SK-N-SH treated with all-trans-retinoic acid at 6 μM for 48 hours (cell line): ENCODE data around the gene NSL1.
"Not testable (repeated sequence)": the region's sequence is repeated elsewhere in the genome, so short reads cannot be mapped to it uniquely, and the experiment has no call there.

Source experiments
- ATAC-seq: fragments of 200-7000 bp; cut with Tn5 transposase; 3 replicates; pipeline ENCODE4 v1.9.1; 2020; ENCODE audit warnings: mild to moderate bottlenecking, moderate library complexity
- ARNTL ChIP-seq: fragments of 450-650 bp; formaldehyde crosslinking; IDR thresholded peaks from 2 replicates; pipeline ENCODE4 v1.5.0; 2020; ENCODE audit warnings: low read depth, mild to moderate bottlenecking, moderate library complexity, borderline replicate concordance
- BACH2 ChIP-seq: fragments of 250-450 bp; sonication (Bioruptor Pico); IDR thresholded peaks from 2 replicates; pipeline ENCODE4 v1.9.0; 2021; ENCODE audit warnings: mild to moderate bottlenecking, borderline replicate concordance
- CSDC2 ChIP-seq: fragments of 250-450 bp; sonication (Bioruptor Pico); IDR thresholded peaks from 2 replicates; pipeline ENCODE4 v1.5.0; 2020; ENCODE audit warnings: mild to moderate bottlenecking, moderate library complexity
- ESRRG ChIP-seq: fragments of 250-450 bp; sonication (Bioruptor Pico); IDR thresholded peaks from 2 replicates; pipeline ENCODE4 v1.6.1; 2021; ENCODE audit warnings: mild to moderate bottlenecking
- GLIS3 ChIP-seq: fragments of 250-450 bp; sonication (Bioruptor Pico); IDR thresholded peaks from 2 replicates; pipeline ENCODE4 v1.5.0; 2020; ENCODE audit warnings: mild to moderate bottlenecking, moderate library complexity
- ISL1 ChIP-seq: fragments of 250-450 bp; sonication (Bioruptor Pico); IDR thresholded peaks from 2 replicates; pipeline ENCODE4 v2.1.2; 2022; ENCODE audit warnings: mild to moderate bottlenecking, moderate library complexity
- OSR1 ChIP-seq: fragments of 250-450 bp; sonication (Bioruptor Pico); IDR thresholded peaks from 2 replicates; pipeline ENCODE4 v1.8.0; 2022; ENCODE audit warnings: moderate library complexity, mild to moderate bottlenecking, inconsistent platforms
- PPARA ChIP-seq: fragments of 250-450 bp; sonication (Bioruptor Pico); IDR thresholded peaks from 2 replicates; pipeline ENCODE4 v1.5.0; 2020; ENCODE audit warnings: mild to moderate bottlenecking, borderline replicate concordance
- RARB ChIP-seq: fragments of 250-450 bp; sonication (Bioruptor Pico); IDR thresholded peaks from 2 replicates; pipeline ENCODE4 v1.8.0; 2021; ENCODE audit warnings: mild to moderate bottlenecking, moderate library complexity
- SNAI2 ChIP-seq: fragments of 250-450 bp; sonication (Bioruptor Pico); IDR thresholded peaks from 2 replicates; pipeline ENCODE4 v1.5.0; 2020; ENCODE audit warnings: mild to moderate bottlenecking, moderate library complexity
- TCF4 ChIP-seq: fragments of 250-450 bp; sonication (Bioruptor Pico); IDR thresholded peaks from 2 replicates; pipeline ENCODE4 v1.8.0; 2021; ENCODE audit warnings: mild to moderate bottlenecking, moderate library complexity, borderline replicate concordance
- TOX ChIP-seq: fragments of 250-450 bp; sonication (Bioruptor Pico); IDR thresholded peaks from 2 replicates; pipeline ENCODE4 v1.8.0; 2021; ENCODE audit warnings: mild to moderate bottlenecking, moderate library complexity, borderline replicate concordance
- ZC3H10 ChIP-seq: fragments of 250-450 bp; sonication (Bioruptor Pico); IDR thresholded peaks from 2 replicates; pipeline ENCODE4 v1.5.1; 2021; ENCODE audit warnings: mild to moderate bottlenecking, moderate library complexity
- ZFP3 ChIP-seq: fragments of 250-450 bp; sonication (Bioruptor Pico); IDR thresholded peaks from 2 replicates; pipeline ENCODE4 v1.5.0; 2020; ENCODE audit warnings: mild to moderate bottlenecking, moderate library complexity
- ZFP30 ChIP-seq: fragments of 450-650 bp; formaldehyde crosslinking; IDR thresholded peaks from 2 replicates; pipeline ENCODE4 v1.5.0; 2022; ENCODE audit warnings: mild to moderate bottlenecking, moderate library complexity
- ZNF565 ChIP-seq: fragments of 450-650 bp; formaldehyde crosslinking; conservative IDR thresholded peaks from 2 replicates; pipeline ENCODE4 v1.5.0; 2020; ENCODE audit warnings: low read depth, mild to moderate bottlenecking, moderate library complexity
- ZNF70 ChIP-seq: fragments of 450-650 bp; formaldehyde crosslinking; IDR thresholded peaks from 2 replicates; pipeline ENCODE4 v1.5.0; 2020; ENCODE audit warnings: mild to moderate bottlenecking, moderate library complexity
- ZNF8 ChIP-seq: fragments of 450-650 bp; formaldehyde crosslinking; IDR thresholded peaks from 2 replicates; pipeline ENCODE4 v1.5.0; 2020; ENCODE audit warnings: mild to moderate bottlenecking, moderate library complexity
- TF ChIP-seq, protein P1 (sequence below): fragments of 250-450 bp; sonication (Bioruptor Pico); IDR thresholded peaks from 2 replicates; pipeline ENCODE4 v1.5.1; 2021; ENCODE audit warnings: mild to moderate bottlenecking, moderate library complexity
- TF ChIP-seq, protein P2 (sequence below): fragments of 250-450 bp; sonication (Bioruptor Pico); IDR thresholded peaks from 2 replicates; pipeline ENCODE4 v1.5.0; 2020; ENCODE audit warnings: mild to moderate bottlenecking, moderate library complexity
- TF ChIP-seq, protein P3 (sequence below): fragments of 250-450 bp; sonication (Bioruptor Pico); IDR thresholded peaks from 2 replicates; pipeline ENCODE4 v1.5.1; 2020; ENCODE audit warnings: low read depth, mild to moderate bottlenecking, moderate library complexity

Gene NSL1

DNA sequence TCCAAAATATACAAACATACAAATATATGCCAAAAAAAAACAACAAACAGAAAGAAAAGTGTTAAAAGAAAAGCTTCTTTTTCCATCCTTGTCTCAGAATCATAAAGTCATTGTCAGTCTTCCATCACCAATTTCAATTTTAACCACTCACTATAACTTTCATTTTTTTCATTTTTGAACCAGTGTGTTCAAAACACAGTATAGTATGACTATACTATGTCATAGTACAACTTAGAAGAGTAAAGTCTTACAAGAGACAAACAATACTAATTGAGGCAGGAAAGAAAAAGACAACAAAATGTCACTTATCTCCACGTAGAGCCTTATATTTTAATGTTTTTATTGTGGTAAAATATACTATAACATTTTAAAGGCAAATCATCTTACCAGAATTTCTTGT is 7.6 kb downstream of the NSL1 start:
- no peak for TF ChIP-seq PPARA (CRISPR knock-in tag)
- TF ChIP-seq ZNF70 (CRISPR knock-in tag), result no peak
- no peak for TF ChIP-seq SNAI2
- no peak for TF ChIP-seq ARNTL (CRISPR knock-in tag)
- TF ChIP-seq, protein P1, sequence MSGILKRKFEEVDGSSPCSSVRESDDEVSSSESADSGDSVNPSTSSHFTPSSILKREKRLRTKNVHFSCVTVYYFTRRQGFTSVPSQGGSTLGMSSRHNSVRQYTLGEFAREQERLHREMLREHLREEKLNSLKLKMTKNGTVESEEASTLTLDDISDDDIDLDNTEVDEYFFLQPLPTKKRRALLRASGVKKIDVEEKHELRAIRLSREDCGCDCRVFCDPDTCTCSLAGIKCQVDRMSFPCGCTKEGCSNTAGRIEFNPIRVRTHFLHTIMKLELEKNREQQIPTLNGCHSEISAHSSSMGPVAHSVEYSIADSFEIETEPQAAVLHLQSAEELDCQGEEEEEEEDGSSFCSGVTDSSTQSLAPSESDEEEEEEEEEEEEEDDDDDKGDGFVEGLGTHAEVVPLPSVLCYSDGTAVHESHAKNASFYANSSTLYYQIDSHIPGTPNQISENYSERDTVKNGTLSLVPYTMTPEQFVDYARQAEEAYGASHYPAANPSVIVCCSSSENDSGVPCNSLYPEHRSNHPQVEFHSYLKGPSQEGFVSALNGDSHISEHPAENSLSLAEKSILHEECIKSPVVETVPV (CRISPR knock-in tag), result no peak
- no peak for TF ChIP-seq TCF4
- TF ChIP-seq ZFP30 (CRISPR knock-in tag), result no peak
- TF ChIP-seq CSDC2 (CRISPR knock-in tag), result no peak
- no peak for TF ChIP-seq ZC3H10 (CRISPR knock-in tag)
- no peak for TF ChIP-seq OSR1 (CRISPR knock-in tag)
- no peak for TF ChIP-seq ZFP3 (CRISPR knock-in tag)
- TF ChIP-seq ZNF8, result no peak
- TF ChIP-seq ESRRG (CRISPR knock-in tag), result no peak
- ATAC-seq, result no peak

DNA sequence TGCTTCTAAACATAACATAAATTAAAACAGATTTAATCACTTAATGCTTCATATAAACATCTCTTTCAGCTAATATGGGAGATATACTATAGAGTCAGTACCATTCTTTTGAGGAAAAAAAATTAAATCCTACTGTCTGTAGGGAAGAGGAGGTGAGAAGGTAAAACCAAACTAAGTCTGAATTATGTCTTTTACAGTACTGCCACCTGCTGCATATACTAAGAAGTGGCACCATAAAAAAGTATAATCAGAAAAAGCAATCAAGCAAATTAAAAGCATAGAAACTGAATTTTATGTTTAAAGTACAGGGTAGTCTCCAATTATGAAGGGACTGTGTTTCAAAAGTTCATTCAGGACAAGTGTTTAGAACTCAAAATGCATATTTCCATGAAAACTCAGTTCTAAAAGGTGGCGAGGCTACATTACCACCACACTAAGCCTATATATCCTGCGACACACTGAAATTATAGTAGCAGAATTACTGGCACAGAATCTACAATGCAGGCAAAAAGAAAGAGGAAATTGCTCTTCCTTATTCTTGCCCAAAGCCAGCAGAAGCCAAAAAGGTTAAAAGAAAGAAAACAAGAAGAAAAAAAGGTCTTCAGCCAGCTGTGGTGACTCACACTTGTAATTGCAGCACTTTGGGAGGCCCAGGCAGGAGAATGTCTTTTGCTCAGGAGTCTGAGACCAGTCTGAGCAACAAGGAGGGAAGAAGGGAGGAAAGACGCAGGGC is 9.0 kb downstream of the NSL1 start:
- ATAC-seq, result peak; percentile 82
- peak; percentile 38; the same call in 1 of the 2 replicates for TF ChIP-seq ZNF70 (CRISPR knock-in tag)
- no peak for TF ChIP-seq ESRRG (CRISPR knock-in tag)
- TF ChIP-seq ZNF8, result no peak

DNA sequence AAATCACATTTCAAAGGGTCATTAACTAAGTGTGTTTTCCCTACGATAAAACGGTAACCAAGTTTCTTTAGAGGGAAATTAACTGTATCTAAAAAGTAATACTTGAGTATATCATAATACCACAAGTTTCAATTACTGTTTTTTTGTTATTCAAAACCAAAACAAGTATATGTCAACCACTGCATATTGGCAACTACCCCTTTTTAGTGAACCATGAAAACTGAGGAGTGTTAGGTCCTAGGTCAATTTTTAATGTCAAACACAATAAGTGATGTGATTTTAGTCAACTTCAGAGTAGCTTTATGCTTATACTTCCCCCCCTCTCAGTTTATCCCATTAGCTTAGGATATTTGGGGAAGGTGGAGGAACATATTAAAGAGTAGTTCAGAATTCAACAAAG is 10.4 kb downstream of the NSL1 start:
- TF ChIP-seq OSR1 (CRISPR knock-in tag) (no peak), TOX (no peak), RARB (CRISPR knock-in tag) (no peak), ZNF70 (CRISPR knock-in tag) (no peak), GLIS3 (CRISPR knock-in tag) (no peak), ISL1 (CRISPR knock-in tag) (no peak), ARNTL (CRISPR knock-in tag) (no peak), BACH2 (CRISPR knock-in tag) (no peak), ZFP3 (CRISPR knock-in tag) (no peak), ESRRG (CRISPR knock-in tag) (no peak), ZNF8 (no peak), ZFP30 (CRISPR knock-in tag) (no peak), CSDC2 (CRISPR knock-in tag) (no peak), ZNF565 (CRISPR knock-in tag) (no peak), TCF4 (no peak), SNAI2 (no peak)
- TF ChIP-seq, protein P2, sequence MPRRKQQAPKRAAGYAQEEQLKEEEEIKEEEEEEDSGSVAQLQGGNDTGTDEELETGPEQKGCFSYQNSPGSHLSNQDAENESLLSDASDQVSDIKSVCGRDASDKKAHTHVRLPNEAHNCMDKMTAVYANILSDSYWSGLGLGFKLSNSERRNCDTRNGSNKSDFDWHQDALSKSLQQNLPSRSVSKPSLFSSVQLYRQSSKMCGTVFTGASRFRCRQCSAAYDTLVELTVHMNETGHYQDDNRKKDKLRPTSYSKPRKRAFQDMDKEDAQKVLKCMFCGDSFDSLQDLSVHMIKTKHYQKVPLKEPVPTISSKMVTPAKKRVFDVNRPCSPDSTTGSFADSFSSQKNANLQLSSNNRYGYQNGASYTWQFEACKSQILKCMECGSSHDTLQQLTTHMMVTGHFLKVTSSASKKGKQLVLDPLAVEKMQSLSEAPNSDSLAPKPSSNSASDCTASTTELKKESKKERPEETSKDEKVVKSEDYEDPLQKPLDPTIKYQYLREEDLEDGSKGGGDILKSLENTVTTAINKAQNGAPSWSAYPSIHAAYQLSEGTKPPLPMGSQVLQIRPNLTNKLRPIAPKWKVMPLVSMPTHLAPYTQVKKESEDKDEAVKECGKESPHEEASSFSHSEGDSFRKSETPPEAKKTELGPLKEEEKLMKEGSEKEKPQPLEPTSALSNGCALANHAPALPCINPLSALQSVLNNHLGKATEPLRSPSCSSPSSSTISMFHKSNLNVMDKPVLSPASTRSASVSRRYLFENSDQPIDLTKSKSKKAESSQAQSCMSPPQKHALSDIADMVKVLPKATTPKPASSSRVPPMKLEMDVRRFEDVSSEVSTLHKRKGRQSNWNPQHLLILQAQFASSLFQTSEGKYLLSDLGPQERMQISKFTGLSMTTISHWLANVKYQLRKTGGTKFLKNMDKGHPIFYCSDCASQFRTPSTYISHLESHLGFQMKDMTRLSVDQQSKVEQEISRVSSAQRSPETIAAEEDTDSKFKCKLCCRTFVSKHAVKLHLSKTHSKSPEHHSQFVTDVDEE (CRISPR knock-in tag), result no peak
- TF ChIP-seq, protein P1 (CRISPR knock-in tag), result no peak
- no peak for ATAC-seq

DNA sequence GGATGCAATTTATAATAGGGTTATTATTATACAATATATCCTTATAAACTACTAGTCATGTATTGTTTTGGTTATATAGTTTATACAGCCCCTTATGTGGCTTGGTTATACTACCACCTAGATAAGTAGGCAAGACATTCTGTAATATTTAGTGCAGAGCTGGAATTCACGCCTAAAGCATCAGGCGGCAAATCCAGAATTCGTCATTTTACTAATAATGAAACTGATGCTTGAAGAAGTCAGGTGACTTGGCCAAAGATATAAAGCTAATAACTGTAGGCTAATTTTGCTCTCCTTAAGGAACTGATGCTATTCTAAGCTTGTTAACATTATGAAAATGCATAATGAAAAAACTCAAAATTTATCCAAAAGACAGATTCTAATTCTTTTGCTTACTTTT is 10.8 kb downstream of the NSL1 start:
- no peak for ATAC-seq
- TF ChIP-seq ZNF70 (CRISPR knock-in tag) (no peak), ZFP30 (CRISPR knock-in tag) (no peak), BACH2 (CRISPR knock-in tag) (no peak), ARNTL (CRISPR knock-in tag) (no peak)
- TF ChIP-seq, protein P3, sequence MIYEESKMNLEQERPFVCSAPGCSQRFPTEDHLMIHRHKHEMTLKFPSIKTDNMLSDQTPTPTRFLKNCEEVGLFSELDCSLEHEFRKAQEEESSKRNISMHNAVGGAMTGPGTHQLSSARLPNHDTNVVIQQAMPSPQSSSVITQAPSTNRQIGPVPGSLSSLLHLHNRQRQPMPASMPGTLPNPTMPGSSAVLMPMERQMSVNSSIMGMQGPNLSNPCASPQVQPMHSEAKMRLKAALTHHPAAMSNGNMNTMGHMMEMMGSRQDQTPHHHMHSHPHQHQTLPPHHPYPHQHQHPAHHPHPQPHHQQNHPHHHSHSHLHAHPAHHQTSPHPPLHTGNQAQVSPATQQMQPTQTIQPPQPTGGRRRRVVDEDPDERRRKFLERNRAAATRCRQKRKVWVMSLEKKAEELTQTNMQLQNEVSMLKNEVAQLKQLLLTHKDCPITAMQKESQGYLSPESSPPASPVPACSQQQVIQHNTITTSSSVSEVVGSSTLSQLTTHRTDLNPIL (CRISPR knock-in tag), result no peak
- TF ChIP-seq, protein P2 (CRISPR knock-in tag), result no peak
- TF ChIP-seq, protein P1 (CRISPR knock-in tag), result no peak

DNA sequence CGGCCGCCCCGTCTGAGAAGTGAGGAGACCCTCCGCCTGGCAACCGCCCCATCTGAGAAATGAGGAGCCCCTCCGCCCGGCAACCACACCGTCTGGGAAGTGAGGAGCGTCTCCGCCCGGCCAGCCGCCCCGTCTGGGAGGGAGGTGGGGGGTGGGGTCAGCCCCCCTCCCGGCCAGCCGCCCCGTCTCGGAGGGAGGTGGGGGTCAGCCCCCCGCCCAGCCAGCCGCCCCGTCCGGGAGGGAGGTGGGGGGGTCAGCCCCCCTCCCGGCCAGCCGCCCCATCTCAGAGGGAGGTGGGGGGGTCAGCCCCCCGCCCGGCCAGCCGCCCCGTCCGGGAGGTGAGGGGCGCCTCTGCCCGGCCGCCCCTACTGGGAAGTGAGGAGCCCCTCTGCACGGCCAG is 12.5 kb downstream of the NSL1 start:
- not testable (repeated sequence) for ATAC-seq
